ENCODE measurements around the gene ARHGAP15. TPM values are rescaled to one million over a fixed set of nuclear protein-coding genes. Genes with fewer than 3 reads are reported as not detected.

ARHGAP15 gene
- total and polyA plus RNA-seq, 9 donors = 6.7 to 21.0 (median 9.7) TPM

- no peak overlapping the region for H3K4me3 ChIP-seq (ENCODE audit: low read length)
- H3K27me3 ChIP-seq (ENCODE audit: control insufficient read depth, insufficient read depth, low read length) = no peaks in the 10 kb centered on the region
- no peaks in the 10 kb centered on the region for H3K4me1 ChIP-seq (ENCODE audit: control insufficient read depth, insufficient read depth, low read length)
- no peaks in the 10 kb centered on the region for H3K36me3 ChIP-seq (ENCODE audit: control insufficient read depth, insufficient read depth, low read length)
- no peak overlapping the region for H3K27ac ChIP-seq (ENCODE audit: low read length)
- no peak for DNase-seq
- no peaks in the 10 kb centered on the region for H3K9me3 ChIP-seq (replicated peaks; ENCODE audit: control insufficient read depth, low read depth, low read length)
- 100% methylated on average over 2 of the region's 2 CpGs for WGBS (ENCODE audit: insufficient coverage)
These were observed 375.2 kb downstream of the ARHGAP15 start for GRCh38 chr2:143504397-143504796.

- no peaks in the 10 kb centered on the region for H3K36me3 ChIP-seq (ENCODE audit: control insufficient read depth, insufficient read depth, low read length)
- no peaks in the 10 kb centered on the region for H3K9me3 ChIP-seq (replicated peaks; ENCODE audit: control insufficient read depth, low read depth, low read length)
- no peak overlapping the region for H3K4me3 ChIP-seq (ENCODE audit: low read length)
- no CpG with 5 or more reads among the region's 1 CpG for WGBS (ENCODE audit: insufficient coverage)
- DNase-seq = no peak
- H3K27me3 ChIP-seq (ENCODE audit: control insufficient read depth, insufficient read depth, low read length) = no peaks in the 10 kb centered on the region
- H3K27ac ChIP-seq (ENCODE audit: low read length) = no peak overlapping the region
- no peaks in the 10 kb centered on the region for H3K4me1 ChIP-seq (ENCODE audit: control insufficient read depth, insufficient read depth, low read length)
These were observed 376.3 kb downstream of the ARHGAP15 start for GRCh38 chr2:143505542-143505941.

- Histone ChIP-seq H3K4me1 (ENCODE audit: control insufficient read depth, insufficient read depth, low read length) (peaks cover 3% of the 10 kb centered on the region), H3K27ac (ENCODE audit: low read length) (no peak overlapping the region), H3K36me3 (ENCODE audit: control insufficient read depth, insufficient read depth, low read length) (no peaks in the 10 kb centered on the region), H3K9me3 (replicated peaks; ENCODE audit: control insufficient read depth, low read depth, low read length) (no peaks in the 10 kb centered on the region), H3K27me3 (ENCODE audit: control insufficient read depth, insufficient read depth, low read length) (no peaks in the 10 kb centered on the region), H3K4me3 (ENCODE audit: low read length) (no peak overlapping the region)
- WGBS (ENCODE audit: insufficient coverage) = 0% methylated on average over 2 of the region's 2 CpGs
- DNase-seq = peak; percentile 73
These were observed 383.9 kb downstream of the ARHGAP15 start for GRCh38 chr2:143513081-143513480.

- no peak overlapping the region for H3K4me3 ChIP-seq (ENCODE audit: low read length)
- H3K4me1 ChIP-seq (ENCODE audit: control insufficient read depth, insufficient read depth, low read length) = peaks cover 3% of the 10 kb centered on the region
- H3K36me3 ChIP-seq (ENCODE audit: control insufficient read depth, insufficient read depth, low read length) = no peaks in the 10 kb centered on the region
- no CpG with 5 or more reads among the region's 1 CpG for WGBS (ENCODE audit: insufficient coverage)
- H3K27ac ChIP-seq (ENCODE audit: low read length) = no peak overlapping the region
- H3K27me3 ChIP-seq (ENCODE audit: control insufficient read depth, insufficient read depth, low read length) = no peaks in the 10 kb centered on the region
- no peaks in the 10 kb centered on the region for H3K9me3 ChIP-seq (replicated peaks; ENCODE audit: control insufficient read depth, low read depth, low read length)
- no peak for DNase-seq
These were observed 385.2 kb downstream of the ARHGAP15 start for GRCh38 chr2:143514413-143514812.

- peaks cover 3% of the 10 kb centered on the region for H3K4me1 ChIP-seq (ENCODE audit: control insufficient read depth, insufficient read depth, low read length)
- no peak overlapping the region for H3K4me3 ChIP-seq (ENCODE audit: low read length)
- no peak overlapping the region for H3K27ac ChIP-seq (ENCODE audit: low read length)
- DNase-seq = no peak
- H3K27me3 ChIP-seq (ENCODE audit: control insufficient read depth, insufficient read depth, low read length) = no peaks in the 10 kb centered on the region
- H3K9me3 ChIP-seq (replicated peaks; ENCODE audit: control insufficient read depth, low read depth, low read length) = no peaks in the 10 kb centered on the region
- H3K36me3 ChIP-seq (ENCODE audit: control insufficient read depth, insufficient read depth, low read length) = no peaks in the 10 kb centered on the region
These were observed 386.1 kb downstream of the ARHGAP15 start for GRCh38 chr2:143515318-143515717.

GRCh38 chr2:143519521-143519920 is 390.3 kb downstream of the ARHGAP15 start:
- no peaks in the 10 kb centered on the region for H3K36me3 ChIP-seq (ENCODE audit: control insufficient read depth, insufficient read depth, low read length)
- no peaks in the 10 kb centered on the region for H3K27me3 ChIP-seq (ENCODE audit: control insufficient read depth, insufficient read depth, low read length)
- H3K4me1 ChIP-seq (ENCODE audit: control insufficient read depth, insufficient read depth, low read length) = no peaks in the 10 kb centered on the region
- H3K27ac ChIP-seq (ENCODE audit: low read length) = no peak overlapping the region
- H3K4me3 ChIP-seq (ENCODE audit: low read length) = no peak overlapping the region
- 25% methylated on average over 1 of the region's 3 CpGs for WGBS (ENCODE audit: insufficient coverage)
- no peak for DNase-seq
- no peaks in the 10 kb centered on the region for H3K9me3 ChIP-seq (replicated peaks; ENCODE audit: control insufficient read depth, low read depth, low read length)

- Histone ChIP-seq H3K4me3 (ENCODE audit: low read length) (no peak overlapping the region), H3K4me1 (ENCODE audit: control insufficient read depth, insufficient read depth, low read length) (no peaks in the 10 kb centered on the region), H3K27me3 (ENCODE audit: control insufficient read depth, insufficient read depth, low read length) (no peaks in the 10 kb centered on the region), H3K27ac (ENCODE audit: low read length) (peak overlapping the region; percentile 24), H3K9me3 (replicated peaks; ENCODE audit: control insufficient read depth, low read depth, low read length) (no peaks in the 10 kb centered on the region), H3K36me3 (ENCODE audit: control insufficient read depth, insufficient read depth, low read length) (no peaks in the 10 kb centered on the region)
- no CpG with 5 or more reads among the region's 3 CpGs for WGBS (ENCODE audit: insufficient coverage)
- peak; percentile 75 for DNase-seq
These were observed 392.2 kb downstream of the ARHGAP15 start for GRCh38 chr2:143521396-143521795.

- no peak for DNase-seq
- WGBS (ENCODE audit: insufficient coverage) = no CpG with 5 or more reads among the region's 2 CpGs
- peak overlapping the region; percentile 42 for H3K27ac ChIP-seq (ENCODE audit: low read length)
- no peaks in the 10 kb centered on the region for H3K9me3 ChIP-seq (replicated peaks; ENCODE audit: control insufficient read depth, low read depth, low read length)
- no peaks in the 10 kb centered on the region for H3K27me3 ChIP-seq (ENCODE audit: control insufficient read depth, insufficient read depth, low read length)
- H3K4me1 ChIP-seq (ENCODE audit: control insufficient read depth, insufficient read depth, low read length) = no peaks in the 10 kb centered on the region
- H3K36me3 ChIP-seq (ENCODE audit: control insufficient read depth, insufficient read depth, low read length) = no peaks in the 10 kb centered on the region
- no peak overlapping the region for H3K4me3 ChIP-seq (ENCODE audit: low read length)
These were observed 393.5 kb downstream of the ARHGAP15 start for GRCh38 chr2:143522699-143523098.

GRCh38 chr2:143524119-143524553 is 394.9 kb downstream of the ARHGAP15 start:
- Histone ChIP-seq H3K9me3 (replicated peaks; ENCODE audit: control insufficient read depth, low read depth, low read length) (no peaks in the 10 kb centered on the region), H3K4me1 (ENCODE audit: control insufficient read depth, insufficient read depth, low read length) (no peaks in the 10 kb centered on the region), H3K4me3 (ENCODE audit: low read length) (no peak overlapping the region), H3K27me3 (ENCODE audit: control insufficient read depth, insufficient read depth, low read length) (no peaks in the 10 kb centered on the region), H3K27ac (ENCODE audit: low read length) (peak overlapping the region; percentile 73), H3K36me3 (ENCODE audit: control insufficient read depth, insufficient read depth, low read length) (no peaks in the 10 kb centered on the region)
- DNase-seq = peak; percentile 81
- no CpG with 5 or more reads among the region's 2 CpGs for WGBS (ENCODE audit: insufficient coverage)

- DNase-seq = peak; percentile 86
- Histone ChIP-seq H3K27ac (ENCODE audit: low read length) (peak overlapping the region; percentile 73), H3K4me3 (ENCODE audit: low read length) (no peak overlapping the region)
These were observed 395.6 kb downstream of the ARHGAP15 start for GRCh38 chr2:143524559-143525401.

More at GRCh38 chr2:143524559-143525401, 395.6 kb downstream of the ARHGAP15 start:
- H3K36me3 ChIP-seq (ENCODE audit: control insufficient read depth, insufficient read depth, low read length) = no peaks in the 10 kb centered on the region
- H3K9me3 ChIP-seq (replicated peaks; ENCODE audit: control insufficient read depth, low read depth, low read length) = no peaks in the 10 kb centered on the region
- no CpG with 5 or more reads among the region's 6 CpGs for WGBS (ENCODE audit: insufficient coverage)
- H3K4me1 ChIP-seq (ENCODE audit: control insufficient read depth, insufficient read depth, low read length) = no peaks in the 10 kb centered on the region
- no peaks in the 10 kb centered on the region for H3K27me3 ChIP-seq (ENCODE audit: control insufficient read depth, insufficient read depth, low read length)
